Activated naive CD4-positive, alpha-beta T cell treated with anti-CD3 and anti-CD28 coated beads for 36 hours (primary cell): Measurements from ENCODE around the gene SMIM28. TPM values are rescaled to one million over a fixed set of nuclear protein-coding genes. Genes with fewer than 3 reads are reported as not detected.

Experiments used
- CTCF ChIA-PET: fragments of 350-600 bp; sonication (Branson Sonifier 250); formaldehyde crosslinking; loops from one replicate; lab custom pipeline; 2021; ENCODE audit warnings: antibody characterized with exemption; lab: Charles Lee
- DNase-seq: peaks from one replicate; pipeline ENCODE4 v3.0.0-alpha.2; 2020
- H3K27ac Mint-ChIP-seq: one replicate; pipeline ENCODE4 v1.8.0; 2021; ENCODE audit warnings: mild to moderate bottlenecking, mixed read lengths
- H3K27me3 Mint-ChIP-seq: one replicate; pipeline ENCODE4 v1.8.0; 2021; ENCODE audit warnings: low read depth, mixed read lengths
- H3K36me3 Mint-ChIP-seq: one replicate; pipeline ENCODE4 v1.8.0; 2021; ENCODE audit warnings: low read depth, mixed read lengths
- H3K4me1 Mint-ChIP-seq: one replicate; pipeline ENCODE4 v1.8.0; 2021; ENCODE audit warnings: low read depth, mixed read lengths
- H3K4me3 Mint-ChIP-seq: one replicate; pipeline ENCODE4 v1.8.0; 2021; ENCODE audit warnings: mild to moderate bottlenecking, moderate library complexity, mixed read lengths
- H3K9me3 Mint-ChIP-seq: one replicate; pipeline ENCODE4 v1.8.0; 2021; ENCODE audit warnings: mixed read lengths
- intact Hi-C: fragments of 100-400 bp; cut with micrococcal nuclease; formaldehyde crosslinking; loops from one replicate; pipeline ENCODE4 v1.15.1; 2023
- total RNA-seq, 2 experiments: library from RNA; stranded (reverse); gene quantifications; one replicate each; pipeline ENCODE4 v1.2.3, GENCODE V29; 2021

The SMIM28 gene
- total RNA-seq, 2 experiments from 2014 or later, result not detected

GRCh38 chr6:138426500-138427123, 48.9 kb downstream of the SMIM28 start:
- Mint-ChIP-seq H3K4me3 (no peak overlapping the region), H3K9me3 (no peaks in the 10 kb centered on the region), H3K27ac (no peak overlapping the region), H3K27me3 (peaks cover 2% of the 10 kb centered on the region), H3K4me1 (peaks cover 7% of the 10 kb centered on the region), H3K36me3 (no peaks in the 10 kb centered on the region)
- DNase-seq, result no peak
- intact Hi-C loops, result no loop called here
- CTCF ChIA-PET, result interaction anchor here (0.5 to 7.1 kb wide), 9 partner anchors 13 to 628 kb away, joined by 3 to 55 read pairs (median 4); partner anchors contain the start of gene HEBP2

- H3K27me3 Mint-ChIP-seq, result peaks cover 2% of the 10 kb centered on the region
- H3K9me3 Mint-ChIP-seq, result no peaks in the 10 kb centered on the region
- no peak overlapping the region for H3K4me3 Mint-ChIP-seq
- no peak for DNase-seq
- H3K27ac Mint-ChIP-seq, result no peak overlapping the region
- peaks cover 6% of the 10 kb centered on the region for H3K4me1 Mint-ChIP-seq
- CTCF ChIA-PET, result interaction anchor here (1.0 to 7.1 kb wide), 8 partner anchors 14 to 310 kb away, joined by 3 to 55 read pairs (median 7); partner anchors contain the start of gene HEBP2
- intact Hi-C loops, result loop anchor here (2.0 kb wide), 1 partner anchor 311 kb away; no protein-coding TSS in a partner anchor
- no peaks in the 10 kb centered on the region for H3K36me3 Mint-ChIP-seq
These were observed 50.0 kb downstream of the SMIM28 start for GRCh38 chr6:138427701-138428100.

DNA sequence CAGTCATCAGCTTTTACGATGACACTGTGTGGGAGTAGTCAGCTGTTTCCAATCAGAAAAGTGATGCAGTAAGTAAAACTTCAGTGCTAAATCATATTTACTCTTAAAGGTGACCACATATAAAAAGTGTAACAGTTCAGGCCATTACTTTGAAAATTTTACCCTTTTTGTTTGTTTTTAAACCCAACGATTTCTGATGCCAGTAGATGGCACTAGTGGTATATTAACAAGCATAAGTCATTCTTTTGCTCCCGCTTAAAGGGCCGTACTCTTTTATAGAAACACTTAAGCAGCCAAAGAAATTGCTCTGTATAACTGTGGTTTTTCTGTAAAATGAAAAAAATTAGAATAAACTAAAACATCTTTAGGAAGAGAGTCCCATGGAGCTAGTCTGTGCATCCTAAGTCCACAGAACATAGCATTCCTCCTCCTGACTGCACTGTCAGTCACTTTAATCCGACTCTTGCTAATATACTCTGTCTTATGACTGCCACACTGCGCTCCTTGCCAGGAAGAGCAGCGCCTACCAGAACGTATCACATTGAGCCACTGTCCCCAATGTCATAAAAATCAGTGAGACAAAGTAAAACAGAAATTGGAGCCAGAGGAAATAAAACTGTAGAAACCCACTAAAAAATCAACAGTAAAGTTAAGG, 51.4 kb downstream of the SMIM28 start:
- Mint-ChIP-seq H3K27me3 (peaks cover 2% of the 10 kb centered on the region), H3K4me1 (no peaks in the 10 kb centered on the region), H3K27ac (no peak overlapping the region), H3K36me3 (no peaks in the 10 kb centered on the region), H3K4me3 (no peak overlapping the region), H3K9me3 (no peaks in the 10 kb centered on the region)
- no peak for DNase-seq
- CTCF ChIA-PET, result interaction anchor here (0.6 to 7.1 kb wide), 15 partner anchors 11 to 343 kb away, joined by 3 to 55 read pairs (median 3); no protein-coding TSS in a partner anchor
- intact Hi-C loops, result loop anchor here (1.0 to 2.0 kb wide), 5 partner anchors 80 to 337 kb away; no protein-coding TSS in a partner anchor

- no peak for DNase-seq
- Mint-ChIP-seq H3K4me1 (no peaks in the 10 kb centered on the region), H3K9me3 (no peaks in the 10 kb centered on the region), H3K4me3 (no peak overlapping the region), H3K36me3 (no peaks in the 10 kb centered on the region), H3K27me3 (peaks cover 2% of the 10 kb centered on the region), H3K27ac (no peak overlapping the region)
- intact Hi-C loops, result loop anchor here (1.0 to 2.0 kb wide), 5 partner anchors 80 to 337 kb away; no protein-coding TSS in a partner anchor
- CTCF ChIA-PET, result interaction anchor here (0.6 to 7.1 kb wide), 16 partner anchors 11 to 760 kb away, joined by 3 to 55 read pairs (median 3); no protein-coding TSS in a partner anchor
These were observed 52.1 kb downstream of the SMIM28 start for GRCh38 chr6:138429761-138430160.

- intact Hi-C loops, result no loop called here
- Mint-ChIP-seq H3K27ac (no peak overlapping the region), H3K9me3 (no peaks in the 10 kb centered on the region), H3K4me3 (no peak overlapping the region), H3K4me1 (no peaks in the 10 kb centered on the region), H3K27me3 (peaks cover 2% of the 10 kb centered on the region), H3K36me3 (no peaks in the 10 kb centered on the region)
- DNase-seq, result no peak
- CTCF ChIA-PET, result interaction anchor here (0.7 to 7.1 kb wide), 12 partner anchors 10 to 759 kb away, joined by 3 to 55 read pairs (median 3); no protein-coding TSS in a partner anchor
These were observed 52.8 kb downstream of the SMIM28 start for GRCh38 chr6:138430361-138431145.

DNA sequence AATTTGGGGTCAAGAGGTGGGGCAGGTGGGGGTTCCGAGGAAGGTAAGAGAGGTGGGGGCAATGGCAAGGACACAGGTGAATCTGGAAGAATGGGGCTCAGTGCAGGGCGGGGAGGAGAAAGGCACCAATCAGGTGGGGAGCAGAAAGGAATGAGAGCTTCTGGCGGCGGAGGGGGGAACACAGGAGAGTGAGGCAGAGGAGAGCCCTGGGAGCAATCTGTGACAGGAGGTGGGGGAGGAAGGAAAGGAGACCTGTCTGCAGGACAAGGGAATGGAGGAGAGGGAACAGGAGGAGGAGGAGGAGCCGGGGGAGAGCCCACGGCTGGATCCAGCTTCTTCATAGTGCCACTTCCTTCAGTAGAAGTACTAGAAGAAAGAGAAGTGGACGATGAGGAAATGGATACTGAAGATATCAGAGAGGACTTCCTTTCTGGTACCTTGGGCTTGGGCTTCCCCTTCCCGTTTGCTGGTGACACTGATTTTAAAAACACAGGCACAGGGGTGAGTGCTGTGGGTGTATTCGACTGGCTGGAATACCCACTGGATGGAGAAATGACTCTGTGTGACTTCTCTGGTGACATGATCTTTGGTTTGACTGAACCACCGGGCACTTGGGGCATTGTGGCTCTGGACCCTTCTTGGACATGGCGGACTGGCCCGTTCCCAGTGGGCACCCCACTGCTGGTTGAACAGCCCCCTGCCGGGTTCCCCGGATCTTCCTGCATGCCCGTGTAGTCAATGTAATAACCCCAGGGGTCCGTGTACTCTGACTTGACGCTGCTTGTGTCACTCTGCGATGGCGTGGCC, 53.8 kb downstream of the SMIM28 start:
- no peaks in the 10 kb centered on the region for H3K4me1 Mint-ChIP-seq
- no peaks in the 10 kb centered on the region for H3K9me3 Mint-ChIP-seq
- no peak overlapping the region for H3K4me3 Mint-ChIP-seq
- peaks cover 2% of the 10 kb centered on the region for H3K27me3 Mint-ChIP-seq
- H3K36me3 Mint-ChIP-seq, result no peaks in the 10 kb centered on the region
- CTCF ChIA-PET, result interaction anchor here (1.3 to 7.1 kb wide), 3 partner anchors 71 to 87 kb away, joined by 3 to 55 read pairs (median 33); no protein-coding TSS in a partner anchor
- intact Hi-C loops, result no loop called here
- no peak overlapping the region for H3K27ac Mint-ChIP-seq
- no peak for DNase-seq

DNA sequence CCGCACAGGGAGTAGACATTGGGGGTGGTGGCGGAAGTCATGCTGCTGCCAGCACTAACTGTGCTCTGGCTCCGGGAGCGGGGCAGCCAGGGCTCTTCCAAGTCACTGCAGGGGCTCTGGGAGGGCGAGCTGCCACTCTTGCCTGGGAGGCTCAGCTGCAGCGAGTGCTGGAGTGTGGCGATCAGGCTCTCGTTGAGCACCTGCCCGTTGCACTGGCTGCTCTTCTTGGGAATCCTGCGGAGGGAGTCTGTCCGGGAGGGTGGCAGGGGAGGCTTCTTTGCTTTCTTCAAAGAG, 54.3 kb downstream of the SMIM28 start:
- H3K27ac Mint-ChIP-seq, result no peak overlapping the region
- peaks cover 2% of the 10 kb centered on the region for H3K27me3 Mint-ChIP-seq
- H3K36me3 Mint-ChIP-seq, result no peaks in the 10 kb centered on the region
- H3K9me3 Mint-ChIP-seq, result no peaks in the 10 kb centered on the region
- CTCF ChIA-PET, result no interaction called here
- intact Hi-C loops, result no loop called here
- no peak overlapping the region for H3K4me3 Mint-ChIP-seq
- H3K4me1 Mint-ChIP-seq, result no peaks in the 10 kb centered on the region
- no peak for DNase-seq

Other genes with a start within 250 kb of the SMIM28 start
- gene ARFGEF3, start 216.0 kb upstream of the SMIM28 start, total RNA-seq, result under 1 TPM; 0.72 TPM
- gene PBOV1, start 159.4 kb upstream of the SMIM28 start, total RNA-seq, result not detected
- gene HEBP2, start 26.3 kb downstream of the SMIM28 start, total RNA-seq, result 10 to 100 TPM; 48.5 to 50.8 TPM
- 1 to 10 TPM in 1 of 2 experiments, under 1 TPM in 1; 0.64 to 1.1 TPM for gene NHSL1, start 121.6 kb downstream of the SMIM28 start, total RNA-seq